ENCODE data around the gene NT5C2.

The NT5C2 gene

DNA sequence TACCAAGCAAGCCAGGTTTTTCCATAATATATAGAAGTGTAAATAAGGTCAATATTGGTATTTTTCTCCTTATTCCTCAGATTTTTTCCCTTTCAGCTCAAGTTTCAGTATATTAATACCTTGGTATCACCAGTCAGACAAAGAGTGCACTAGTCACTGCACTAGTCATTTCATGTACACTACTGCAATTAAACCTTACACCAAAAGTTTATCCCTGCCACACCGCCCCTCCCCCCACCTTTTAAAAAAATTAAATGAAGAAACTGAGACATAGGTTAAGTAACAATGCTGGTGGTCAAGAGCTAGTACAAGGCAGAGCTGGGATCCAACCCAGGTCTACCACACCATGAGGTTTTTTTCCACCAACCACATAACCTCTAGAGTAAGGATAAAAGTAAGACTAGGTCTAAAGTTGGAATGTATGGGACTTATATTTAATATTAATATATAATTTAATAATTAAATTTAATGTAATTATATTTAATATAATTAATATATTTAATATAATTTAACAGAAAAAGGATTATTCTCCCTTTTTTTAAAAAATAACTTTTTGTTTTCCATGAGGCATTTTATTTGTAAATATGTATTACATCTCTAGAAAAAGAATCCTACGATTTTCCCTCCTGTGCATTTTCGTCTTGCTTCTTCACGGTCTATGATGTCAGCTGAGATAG, 68.5 kb downstream of the NT5C2 start:
- no peak for DNase-seq (ENCODE audit: low read depth in 2 of 2)

DNA sequence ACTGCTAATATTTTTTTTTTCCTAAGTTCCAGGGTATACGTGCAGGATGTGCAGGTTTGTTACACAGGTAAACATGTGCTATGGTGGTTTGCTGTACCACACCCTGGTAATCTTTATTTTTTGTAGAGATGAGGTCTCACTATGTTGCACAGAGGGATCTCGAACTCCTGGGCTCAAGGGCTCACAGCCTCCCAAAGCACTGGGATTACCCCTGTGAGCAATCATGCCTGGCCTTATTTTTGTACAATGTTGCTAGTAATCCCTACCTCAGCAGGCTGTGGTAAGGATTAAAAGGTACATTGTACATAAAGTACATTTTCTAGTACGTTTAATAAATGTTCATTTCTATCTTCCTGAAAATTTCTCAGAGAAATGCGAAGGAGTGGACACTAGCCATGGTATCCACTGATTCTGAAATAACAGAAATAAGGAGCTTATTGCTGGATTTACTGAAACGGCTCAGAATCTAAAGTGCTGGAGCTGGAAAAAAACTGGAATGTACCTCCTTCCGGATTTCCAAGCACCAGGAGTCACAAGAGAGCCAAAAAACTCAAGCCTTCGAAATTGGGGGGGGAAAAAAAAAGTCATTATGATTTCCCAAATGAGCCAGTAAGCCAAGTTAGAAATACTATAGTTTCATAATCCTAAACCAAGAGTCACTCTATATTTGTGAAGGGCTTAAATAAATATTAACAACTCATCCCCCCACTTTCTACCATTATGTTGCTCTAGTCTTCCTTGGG, 69.6 kb downstream of the NT5C2 start:
- DNase-seq (ENCODE audit: low read depth in 2 of 2) = no peak

DNA sequence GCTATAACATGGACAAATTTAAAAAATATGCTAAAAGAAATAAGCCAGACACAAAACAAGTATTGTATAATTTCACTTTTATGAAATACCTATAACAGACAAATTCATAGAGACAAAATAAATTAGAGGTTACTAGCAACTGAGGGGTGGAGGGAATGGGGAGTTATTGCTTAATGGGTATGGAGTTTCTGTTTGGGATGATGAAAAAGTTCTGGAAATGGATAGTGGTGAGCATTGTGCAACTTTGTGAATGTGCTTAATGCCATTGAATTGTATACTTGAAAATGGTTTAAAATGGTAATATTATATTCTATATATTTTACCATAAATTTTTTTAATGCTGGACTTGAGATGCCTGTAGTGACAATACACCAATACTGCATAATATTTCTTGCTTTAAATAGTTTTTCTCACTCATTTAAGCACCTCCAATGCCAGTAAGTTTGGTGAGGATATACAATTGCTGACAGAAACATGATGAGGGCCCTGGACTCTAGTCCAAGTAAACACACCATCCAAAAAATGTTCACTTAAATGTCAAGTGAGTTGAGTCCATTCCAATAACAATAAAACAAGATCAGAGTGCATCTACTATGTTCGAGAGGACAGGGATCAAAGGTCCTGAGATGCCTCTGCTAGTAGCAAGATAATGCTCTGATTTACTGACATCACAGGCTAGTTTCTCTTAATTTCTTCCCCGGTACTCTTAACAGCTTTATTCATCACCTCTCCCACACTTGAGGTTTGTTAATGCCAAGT, 71.9 kb downstream of the NT5C2 start:
- DNase-seq (ENCODE audit: low read depth in 2 of 2) = no peak

DNA sequence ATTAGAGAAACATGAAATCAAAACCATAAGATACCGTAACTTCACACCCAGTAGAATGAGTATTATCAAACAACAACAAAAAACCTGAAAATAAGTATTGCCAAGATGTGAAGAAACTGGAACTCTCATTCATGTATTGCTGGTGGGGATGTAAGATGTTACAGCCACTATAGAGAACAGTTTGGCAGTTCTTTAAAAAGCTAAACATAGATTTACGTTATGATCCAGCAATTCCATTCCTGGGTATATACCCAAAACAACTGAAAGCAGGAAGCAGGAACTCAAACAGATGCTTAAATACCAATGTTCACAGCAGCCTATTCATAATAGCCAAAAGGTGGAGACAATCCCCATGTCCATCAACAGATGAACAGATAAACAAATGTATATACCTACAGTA, 72.5 kb downstream of the NT5C2 start:
- DNase-seq (ENCODE audit: low read depth in 2 of 2) = no peak

DNA sequence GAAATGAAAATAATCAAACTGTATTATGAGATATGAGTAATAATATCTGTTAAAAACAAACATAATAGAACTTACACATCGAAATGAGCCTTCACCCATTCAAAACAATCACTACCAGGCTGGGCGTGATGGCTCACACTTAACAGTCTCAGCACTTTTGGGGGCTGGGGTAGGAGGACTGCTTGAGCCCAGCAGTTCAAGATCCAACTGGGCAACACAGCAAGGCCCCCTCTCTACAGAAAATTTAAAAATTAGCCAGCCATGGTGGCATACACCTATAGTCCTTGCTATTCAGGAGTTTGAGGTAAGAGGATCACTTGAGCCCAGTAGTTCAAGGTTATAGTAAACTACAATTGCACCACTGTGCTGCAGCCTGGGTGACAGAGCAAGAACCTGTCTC, 75.8 kb downstream of the NT5C2 start:
- DNase-seq (ENCODE audit: low read depth in 2 of 2) = no peak

DNA sequence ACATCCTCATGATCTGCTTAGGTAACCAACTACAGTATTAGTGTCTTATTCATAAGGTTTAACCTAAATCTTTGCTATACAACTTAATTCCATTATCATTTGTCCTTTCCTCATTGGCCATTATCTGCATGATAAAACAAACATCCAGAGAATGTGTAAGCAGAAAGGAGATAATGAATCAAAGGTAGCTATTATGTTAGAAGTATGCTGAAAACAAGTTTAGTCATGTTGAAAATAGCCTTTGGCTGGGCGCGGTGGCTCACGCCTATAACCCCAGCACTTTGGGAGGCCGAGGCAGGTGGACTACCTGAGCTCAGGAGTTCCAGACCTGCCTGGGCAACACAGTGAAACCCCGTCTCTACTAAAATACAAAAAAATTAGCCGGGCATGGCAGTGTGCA, 78.2 kb downstream of the NT5C2 start:
- DNase-seq (ENCODE audit: low read depth in 2 of 2) = no peak

DNA sequence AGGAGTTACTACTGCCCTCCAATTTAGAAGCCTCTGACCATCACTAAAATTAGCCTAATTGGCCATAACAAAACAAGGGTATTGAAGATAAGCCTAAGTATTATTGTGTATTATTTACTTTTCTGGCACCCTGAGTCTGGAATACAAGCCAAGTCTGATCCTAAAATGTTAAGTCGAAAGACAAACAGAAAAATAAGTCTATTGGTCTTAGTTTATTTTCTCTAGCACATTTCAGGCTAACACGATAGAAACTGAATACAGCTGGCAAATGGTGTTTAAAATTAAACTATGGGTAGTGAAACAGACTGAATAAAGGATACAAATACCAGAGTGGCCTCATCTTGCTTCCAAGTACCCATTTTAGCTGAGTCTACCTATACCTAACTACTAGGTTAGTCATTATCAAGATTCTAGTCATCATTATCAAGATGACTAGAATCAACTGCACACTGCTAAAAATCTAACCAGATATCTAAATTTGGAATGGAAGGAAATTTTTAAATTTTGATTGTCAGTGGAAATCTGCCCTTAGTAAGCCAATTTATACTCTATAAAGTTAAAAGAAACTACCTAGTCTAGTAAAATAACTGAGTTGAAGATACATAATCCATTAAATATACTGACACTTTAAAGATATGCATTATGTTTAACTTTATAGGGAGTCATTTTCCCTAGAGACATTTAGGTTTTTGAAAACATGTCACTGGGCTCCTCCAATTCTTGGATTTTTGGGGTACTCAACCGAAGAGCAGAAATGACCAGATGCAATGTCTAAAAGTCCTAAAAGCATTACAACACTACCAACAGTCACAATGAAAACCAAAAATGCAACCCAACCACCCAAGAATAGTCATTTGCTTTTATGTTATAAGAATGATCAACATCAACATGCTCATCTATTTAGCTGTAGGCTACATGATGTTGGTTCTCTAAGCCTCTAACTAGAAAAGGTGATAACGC, 80.9 kb downstream of the NT5C2 start:
- DNase-seq (ENCODE audit: low read depth in 2 of 2) = no peak

DNA sequence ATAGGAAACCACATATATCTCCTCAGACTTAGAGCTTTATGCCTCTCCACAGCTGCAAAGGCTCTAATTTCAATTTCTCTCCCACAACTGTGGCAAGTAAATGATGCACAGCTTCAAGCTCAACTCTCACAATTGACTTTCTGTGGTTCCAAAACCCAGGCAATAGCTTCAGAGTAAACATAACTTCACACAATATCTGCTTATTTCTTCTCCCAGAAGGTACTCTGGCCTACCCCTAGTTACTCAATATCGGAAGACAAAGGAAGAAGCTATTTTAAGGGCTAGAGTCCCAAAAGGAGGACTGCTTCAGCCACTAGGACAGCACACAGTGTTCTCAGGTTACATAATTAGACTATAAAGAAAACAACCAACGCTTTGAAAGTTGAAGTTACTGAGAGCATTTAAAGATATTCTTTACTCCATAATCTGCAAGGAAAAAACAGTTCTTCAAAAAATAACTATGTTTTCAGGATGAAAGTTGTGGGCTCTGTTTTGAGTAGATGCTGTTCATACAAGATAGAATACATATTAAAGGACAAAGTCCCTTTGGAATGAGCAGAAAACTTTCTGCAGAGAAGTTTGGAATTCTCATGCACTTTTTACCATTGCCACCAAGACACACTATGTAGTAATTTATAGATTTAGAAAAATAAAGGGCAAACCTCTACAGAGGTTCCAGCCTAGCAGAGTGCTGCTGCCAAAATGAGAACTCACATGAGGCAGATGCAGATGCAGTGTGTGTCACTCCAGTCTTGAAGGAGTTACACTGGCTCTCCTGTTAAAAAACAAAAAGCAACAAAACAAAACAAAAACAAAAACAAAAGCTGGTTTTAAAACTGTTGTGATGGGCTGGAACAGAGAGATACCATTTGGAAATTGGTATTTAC, 81.8 kb downstream of the NT5C2 start:
- DNase-seq (ENCODE audit: low read depth in 2 of 2) = no peak

DNA sequence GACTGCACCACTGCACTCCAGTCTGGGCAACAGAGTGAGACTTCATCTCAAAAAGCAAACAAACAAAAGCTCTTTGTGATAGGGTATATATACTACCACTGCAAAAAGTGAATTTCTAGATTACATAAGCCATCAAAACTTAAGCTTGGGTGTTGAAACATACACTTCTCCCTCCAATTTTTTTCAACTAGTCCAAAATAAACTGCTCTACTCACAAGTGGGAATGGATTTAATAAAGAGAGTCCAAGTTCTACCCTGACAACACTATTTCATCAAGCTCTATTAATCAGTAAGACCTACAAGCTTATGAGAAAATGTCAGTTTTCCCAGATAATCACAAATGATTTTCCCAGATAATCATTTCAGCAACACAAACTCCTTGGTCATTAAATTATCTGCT, 82.7 kb downstream of the NT5C2 start:
- no peak for DNase-seq (ENCODE audit: low read depth in 2 of 2)

DNA sequence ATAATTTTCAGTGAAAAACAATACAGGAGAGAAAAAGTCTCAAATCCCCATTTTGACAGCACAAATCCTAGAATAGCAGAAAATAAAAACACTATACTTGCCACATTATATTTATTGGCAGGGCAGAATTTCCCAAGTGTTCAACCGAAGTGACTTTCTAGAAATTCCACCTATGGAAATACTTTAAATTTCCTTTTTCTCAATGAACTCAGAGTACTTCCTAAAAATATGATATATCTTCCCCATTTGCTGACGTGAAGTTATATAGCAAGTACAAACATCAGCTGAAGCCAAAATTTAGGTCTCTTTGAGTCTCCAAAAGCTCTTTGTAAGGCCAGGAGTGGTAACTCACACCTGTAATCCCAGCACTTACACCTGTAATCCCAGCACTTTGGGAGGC, 83.3 kb downstream of the NT5C2 start:
- DNase-seq (ENCODE audit: low read depth in 2 of 2) = no peak

DNA sequence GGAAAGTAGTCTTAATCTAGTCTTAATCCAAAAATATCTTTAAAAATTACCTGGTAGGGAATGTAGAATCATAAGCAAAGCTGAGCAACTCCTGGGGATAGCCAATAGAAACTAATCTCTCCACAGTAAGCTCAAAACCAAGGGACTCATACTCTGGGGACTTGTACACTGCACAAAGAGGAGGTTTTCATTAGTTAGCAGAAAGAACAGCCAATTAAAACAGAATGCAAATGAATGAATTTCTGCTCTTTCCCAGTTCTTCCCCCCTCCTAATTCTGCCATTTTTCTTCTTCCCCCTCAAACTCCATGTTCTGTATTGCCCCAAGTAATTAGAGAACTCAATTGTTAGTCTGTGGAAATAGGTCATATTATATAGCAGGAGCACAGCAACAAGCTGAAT, 86.5 kb downstream of the NT5C2 start:
- no peak for DNase-seq (ENCODE audit: low read depth in 2 of 2)

DNA sequence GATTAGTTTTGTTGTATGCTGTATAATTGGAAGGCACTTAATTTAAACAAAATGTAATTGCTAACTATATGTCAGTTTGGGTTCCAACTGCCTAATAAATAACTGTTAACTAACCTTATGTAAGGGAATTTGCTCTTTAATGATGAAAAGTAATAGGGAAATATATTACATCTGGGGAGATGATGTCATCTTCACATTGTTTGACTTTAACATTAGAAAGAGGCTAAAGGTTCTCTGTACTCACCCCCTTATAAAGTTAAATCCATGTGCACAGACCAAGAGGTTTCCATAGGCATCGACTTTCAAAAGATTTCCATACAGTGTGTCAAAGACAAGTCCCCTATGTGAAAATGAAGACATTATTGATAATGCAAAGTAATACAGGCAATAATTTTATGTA, 87.6 kb downstream of the NT5C2 start:
- DNase-seq (ENCODE audit: low read depth in 2 of 2) = no peak

DNA sequence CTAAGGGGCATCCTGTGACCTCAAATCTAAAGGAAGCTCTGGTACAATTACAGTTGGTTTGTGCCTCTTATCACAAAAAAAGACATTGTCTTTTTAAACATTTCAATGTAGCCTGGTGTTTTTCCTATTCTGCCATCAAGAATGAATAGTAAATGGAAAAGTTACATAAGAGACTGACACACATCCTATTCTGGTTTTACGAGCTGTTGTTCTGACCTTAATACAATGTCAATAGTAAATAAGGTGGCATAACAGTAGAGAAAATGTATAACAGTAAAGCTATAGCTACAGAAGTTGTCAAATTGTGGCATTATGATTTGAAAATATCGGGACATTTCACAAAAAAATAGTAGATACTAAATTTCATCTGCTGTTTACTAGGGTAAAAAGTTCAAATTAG, 88.4 kb downstream of the NT5C2 start:
- no peak for DNase-seq (ENCODE audit: low read depth in 2 of 2)

DNA sequence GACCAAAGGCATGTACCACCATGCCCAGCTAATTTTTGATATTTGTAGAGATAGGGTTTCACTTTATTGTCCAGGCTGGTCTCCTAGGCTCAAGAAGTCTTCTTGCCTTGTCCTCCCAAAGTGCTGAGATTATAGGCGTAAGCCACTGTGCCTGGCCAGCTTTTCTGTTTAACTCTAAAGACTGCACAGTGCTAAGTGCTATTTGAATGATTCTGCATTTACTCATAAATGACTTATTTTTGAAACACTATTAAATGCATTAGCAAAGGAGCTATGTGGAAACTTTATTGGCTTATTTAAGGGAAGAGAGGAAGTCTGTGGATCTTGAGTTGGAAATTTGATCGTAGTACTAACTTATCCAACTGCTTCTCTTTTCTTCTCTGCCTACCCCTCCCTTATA, 89.1 kb downstream of the NT5C2 start:
- no peak for DNase-seq (ENCODE audit: low read depth in 2 of 2)

DNA sequence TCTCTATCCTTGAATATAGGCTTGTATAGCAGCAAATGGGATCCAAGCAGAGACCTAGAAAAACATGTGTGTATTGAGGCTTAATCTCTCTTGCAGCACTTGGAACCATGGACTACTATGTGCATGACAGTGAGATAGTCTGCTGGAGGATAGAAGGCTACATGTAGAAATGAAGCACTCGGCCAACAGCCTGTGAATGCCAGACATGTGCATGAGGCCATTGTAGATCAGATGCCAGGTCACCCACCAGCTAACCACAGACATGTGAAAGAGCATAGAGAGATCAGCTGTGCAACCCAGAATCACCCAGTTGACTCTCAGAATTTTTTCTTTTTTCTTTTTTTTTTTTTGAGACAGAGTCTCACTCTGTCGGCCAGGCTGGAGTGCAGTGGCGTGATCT, 90.9 kb downstream of the NT5C2 start:
- no peak for DNase-seq (ENCODE audit: low read depth in 2 of 2)

DNA sequence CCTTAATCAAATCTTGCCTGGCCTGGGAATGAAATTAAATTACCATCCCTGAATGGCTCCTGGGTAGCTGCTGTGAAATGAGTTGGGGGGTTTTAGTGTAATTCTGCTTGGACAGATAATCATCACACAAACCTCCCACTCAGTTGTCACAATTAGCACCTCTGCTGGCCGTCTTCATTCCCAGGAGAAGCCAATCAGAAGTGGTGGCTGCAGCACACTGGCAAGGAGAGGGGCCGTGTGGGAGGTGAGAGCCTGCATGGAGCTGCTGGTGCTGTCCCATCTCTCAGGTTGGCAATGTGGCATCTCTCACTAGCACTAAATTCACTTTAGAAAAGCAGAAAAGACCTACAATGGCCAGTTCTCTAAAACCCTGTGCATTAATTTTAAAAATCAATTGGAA, 92.5 kb downstream of the NT5C2 start:
- no peak for DNase-seq (ENCODE audit: low read depth in 2 of 2)

DNA sequence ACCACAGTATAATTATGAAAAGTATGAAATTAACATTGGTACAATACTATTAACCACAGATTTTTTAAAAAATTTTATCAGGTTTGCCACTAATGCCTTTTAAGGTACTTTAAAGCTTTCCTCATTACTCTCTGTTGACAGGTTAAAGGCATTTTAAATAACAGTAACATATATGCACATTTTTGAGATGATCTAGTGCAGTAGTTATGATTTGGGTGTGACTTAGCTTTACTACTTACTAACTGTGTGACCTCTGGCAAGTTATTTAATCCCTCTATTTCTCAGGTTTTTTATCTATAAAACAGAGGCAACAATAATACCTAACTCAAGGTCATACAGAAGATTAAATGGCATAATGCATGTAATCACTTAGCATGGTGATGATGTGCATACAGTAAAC, 94.8 kb downstream of the NT5C2 start:
- DNase-seq (ENCODE audit: low read depth in 2 of 2) = no peak

DNA sequence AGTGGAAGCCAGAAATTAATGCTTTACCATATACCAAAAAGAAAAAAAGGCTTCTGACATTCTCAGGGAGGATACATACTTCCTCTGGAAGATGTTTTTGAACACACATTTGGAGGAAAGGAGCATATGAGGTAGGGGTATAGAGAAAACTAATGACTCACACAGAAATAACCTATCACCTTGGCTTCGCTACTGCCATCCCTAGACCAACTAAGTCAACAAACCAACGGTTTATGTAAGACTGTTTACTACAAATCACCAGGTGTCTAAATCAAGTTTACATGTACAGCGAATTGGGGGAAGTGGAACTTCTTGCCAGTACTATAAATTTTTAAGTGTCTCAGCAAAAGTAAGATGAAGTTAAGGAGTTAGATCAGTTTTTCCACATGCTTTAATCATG, 96.9 kb downstream of the NT5C2 start:
- no peak for DNase-seq (ENCODE audit: low read depth in 2 of 2)

DNA sequence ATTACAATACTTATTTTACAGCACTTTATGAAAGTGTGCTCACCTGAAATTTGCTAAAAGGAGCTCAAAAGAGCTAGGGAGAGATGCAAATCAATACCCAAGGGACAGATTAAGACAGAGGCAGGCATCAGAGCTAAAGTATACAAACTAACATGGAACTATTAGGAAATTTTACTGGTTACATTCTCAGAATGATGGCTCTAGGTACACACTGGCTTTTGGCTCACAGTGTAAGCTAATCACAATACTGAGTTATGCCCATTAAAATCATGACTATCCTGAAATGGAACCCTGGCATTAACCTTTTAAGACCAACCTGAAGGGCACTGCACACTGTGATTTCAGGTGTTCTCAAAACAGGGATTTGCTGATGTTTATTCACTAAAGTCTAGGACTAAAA, 98.1 kb downstream of the NT5C2 start:
- no peak for DNase-seq (ENCODE audit: low read depth in 2 of 2)

DNA sequence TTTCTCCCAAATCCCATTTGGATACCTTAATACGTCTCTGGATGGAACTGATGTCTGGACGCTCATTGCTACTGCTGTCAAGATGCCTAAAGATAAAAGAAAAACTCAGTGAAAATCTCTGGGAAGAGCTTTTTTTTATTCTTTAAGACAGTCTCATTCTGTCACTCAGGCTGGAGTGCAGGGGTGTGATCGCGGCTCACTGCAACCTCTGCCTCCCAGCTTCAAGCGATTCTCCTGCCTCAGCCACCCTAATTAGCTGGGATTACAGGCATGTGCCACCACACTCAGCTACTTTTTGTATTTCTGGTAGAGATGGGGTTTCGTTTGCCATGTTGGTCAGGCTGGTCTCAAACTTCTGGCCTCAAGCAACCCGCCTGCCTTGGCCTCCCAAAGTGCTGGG, 102.2 kb downstream of the NT5C2 start:
- no peak for DNase-seq (ENCODE audit: low read depth in 2 of 2)

DNA sequence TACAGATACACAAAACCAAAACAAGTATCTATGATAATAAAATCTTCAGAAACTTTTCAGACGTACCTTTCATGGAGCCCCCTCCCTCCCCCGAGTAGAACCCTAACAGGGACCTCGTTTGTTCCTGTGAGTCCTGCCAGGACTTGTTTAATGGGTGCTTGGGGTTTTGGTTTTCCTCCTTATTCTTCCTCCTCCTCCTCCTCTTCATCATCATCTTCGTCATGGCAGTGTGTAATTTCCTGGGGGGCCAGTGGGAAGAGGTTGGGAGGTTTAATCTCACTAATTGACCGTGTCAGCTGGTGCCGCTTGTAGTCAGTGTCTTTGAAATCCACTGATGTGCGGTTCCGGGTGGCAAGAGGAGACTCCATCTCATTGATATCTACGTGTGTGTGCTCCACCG, 103.6 kb downstream of the NT5C2 start:
- no peak for DNase-seq (ENCODE audit: low read depth in 2 of 2)

Measured in stimulated activated CD4-positive, alpha-beta T cell treated with anti-CD3 and anti-CD28 coated beads, Interleukin-1b, Interleukin-23, amount 100 ng/mL, for 1 hour (primary cell).